Breast epithelium (tissue), 4 donors: ENCODE data around the gene ATP7A. TPM values are rescaled to one million over a fixed set of nuclear protein-coding genes. Genes with fewer than 3 reads are reported as not detected.

Source experiments
- DNase-seq, 2 donors: peaks; one replicate each; pipeline ENCODE4 v3.0.0-alpha.2; 2019; ENCODE audit warnings: low spot score in 2 of 2
- H3K27ac ChIP-seq, 2 donors: fragments of 200-600 bp; sonication (generic) in 1 of 2; one replicate each; pipeline ENCODE4 v1.5.1; 2016 to 2019; ENCODE audit warnings: mild to moderate bottlenecking in 1 of 2
- H3K27me3 ChIP-seq, 2 donors: fragments of 200-600 bp; sonication (generic) in 1 of 2; one replicate each; pipeline versions ENCODE4 v1.5.1 to v1.6.0; 2017 to 2019; ENCODE audit warnings: control low read depth in 1 of 2, mild to moderate bottlenecking in 1 of 2
- H3K36me3 ChIP-seq: fragments of 200-600 bp; one replicate; pipeline ENCODE4 v1.5.1; 2019
- H3K4me1 ChIP-seq, 2 donors: fragments of 200-600 bp; sonication (generic); one replicate each; pipeline ENCODE4 v1.5.1; 2016 to 2019; ENCODE audit warnings: control low read depth in 1 of 2
- H3K4me3 ChIP-seq, 3 donors: fragments of 200-600 bp; sonication (generic); 1 replicate in 2 of 3; 2 replicates in 1 of 3; pipeline ENCODE4 v1.5.1; 2016 to 2019; ENCODE audit warnings: mild to moderate bottlenecking in 3 of 3, moderate library complexity in 2 of 3
- H3K9me3 ChIP-seq, 2 donors: fragments of 200-600 bp; sonication (generic) in 1 of 2; one replicate each; pipeline ENCODE4 v1.5.1; 2016 to 2019; ENCODE audit warnings: control low read depth in 1 of 2
- POLR2A ChIP-seq: fragments of 450-650 bp; IDR thresholded peaks from one replicate; pipeline ENCODE4 v1.6.1; 2016; ENCODE audit warnings: antibody characterized with exemption, mild to moderate bottlenecking, moderate library complexity
- POLR2AphosphoS5 ChIP-seq, 3 donors: sonication (generic); formaldehyde crosslinking; IDR thresholded peaks; one replicate each; pipeline ENCODE4 v1.6.1; 2017; ENCODE audit warnings: antibody characterized with exemption in 3 of 3
- intact Hi-C: fragments of 100-400 bp; cut with DNase I; formaldehyde crosslinking; loops from one replicate; pipeline ENCODE4 v1.15.1; 2023; ENCODE audit warnings: low total_unique reads
- total RNA-seq, 3 donors: library from RNA; depleted of rRNA; stranded (reverse); fragments of >200 nt; gene quantifications; one replicate each; pipeline ENCODE4 v1.1.0, GENCODE V29; 2016
- TF ChIP-seq, protein P1 (sequence below), 3 donors: fragments of 450-650 bp; IDR thresholded peaks; one replicate each; pipeline ENCODE4 v1.5.1; 2016 to 2017; ENCODE audit warnings: antibody characterized with exemption in 3 of 3, mild to moderate bottlenecking in 3 of 3, moderate library complexity in 3 of 3

ATP7A gene
- total RNA-seq, 3 donors from 2014 or later = 9.4 to 23.7 (median 16.4) TPM

DNA sequence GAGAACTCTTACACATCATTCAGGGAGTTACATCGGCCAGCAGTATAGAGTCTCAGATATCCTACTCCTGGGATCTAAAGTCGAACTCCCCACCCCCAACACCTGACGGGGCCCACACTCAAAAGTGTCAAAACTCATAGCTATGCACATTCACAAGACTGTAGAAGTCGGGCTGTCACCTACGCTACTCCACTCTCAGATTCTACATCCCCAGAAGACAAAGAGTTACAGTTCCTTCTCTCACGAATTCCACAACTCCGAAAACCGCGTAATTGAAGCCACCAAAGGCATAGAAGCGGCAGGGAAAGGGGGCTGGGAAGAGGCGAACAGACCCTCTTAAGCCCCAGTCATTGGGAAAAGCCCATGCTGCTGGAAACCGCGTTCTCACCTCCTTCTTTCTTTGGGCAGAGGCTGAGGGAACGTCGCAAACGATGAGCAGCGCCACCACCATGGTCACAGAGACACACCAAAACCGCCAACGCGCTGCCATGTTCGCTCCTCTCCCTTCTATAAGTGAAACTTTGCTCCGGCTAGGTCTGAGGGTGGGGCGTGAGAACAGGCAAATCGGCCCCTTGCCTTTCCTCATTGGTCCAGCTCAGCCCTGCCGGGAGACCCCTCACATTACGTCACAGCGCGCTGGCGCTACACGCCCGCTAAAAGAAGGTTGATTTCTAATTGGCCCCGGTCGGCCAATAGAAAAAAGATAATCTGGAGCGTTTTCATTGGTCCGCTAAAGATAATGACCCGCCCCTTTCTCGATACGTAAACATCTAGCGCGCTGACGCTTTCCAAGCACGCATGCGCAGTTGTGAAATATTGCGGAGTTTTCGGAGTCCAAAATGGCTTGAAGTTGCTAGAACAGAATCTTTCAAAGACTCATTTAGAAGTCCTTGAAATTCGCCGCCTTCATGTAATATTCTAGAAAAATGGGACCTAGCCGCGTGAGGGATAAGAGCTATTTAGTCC is 15.3 kb upstream of the ATP7A start, which contains the start of gene MAGT1:
Gene MAGT1, minus strand, starts transcription at position 515 of the 966 bp plus-strand sequence. Its CDS starts 25 bp downstream, at position 490.
- H3K4me3 ChIP-seq = peak within 1 kb of the TSS; percentile 64 to 72 (median 64)
- H3K9me3 ChIP-seq = no peaks in the 10 kb centered on the region
- no peaks in the 10 kb centered on the region for H3K27me3 ChIP-seq
- no peaks in the 10 kb centered on the region for H3K4me1 ChIP-seq
- H3K36me3 ChIP-seq = no peaks in the 10 kb centered on the region
- H3K27ac ChIP-seq = peak within 1 kb of the TSS; percentile 92 to 95
- TF ChIP-seq POLR2AphosphoS5 (IDR thresholded peaks at IDR 0.05) (peak; percentile 67 to 93 (median 85)), POLR2A (peak; percentile 30)
- TF ChIP-seq, protein P1, sequence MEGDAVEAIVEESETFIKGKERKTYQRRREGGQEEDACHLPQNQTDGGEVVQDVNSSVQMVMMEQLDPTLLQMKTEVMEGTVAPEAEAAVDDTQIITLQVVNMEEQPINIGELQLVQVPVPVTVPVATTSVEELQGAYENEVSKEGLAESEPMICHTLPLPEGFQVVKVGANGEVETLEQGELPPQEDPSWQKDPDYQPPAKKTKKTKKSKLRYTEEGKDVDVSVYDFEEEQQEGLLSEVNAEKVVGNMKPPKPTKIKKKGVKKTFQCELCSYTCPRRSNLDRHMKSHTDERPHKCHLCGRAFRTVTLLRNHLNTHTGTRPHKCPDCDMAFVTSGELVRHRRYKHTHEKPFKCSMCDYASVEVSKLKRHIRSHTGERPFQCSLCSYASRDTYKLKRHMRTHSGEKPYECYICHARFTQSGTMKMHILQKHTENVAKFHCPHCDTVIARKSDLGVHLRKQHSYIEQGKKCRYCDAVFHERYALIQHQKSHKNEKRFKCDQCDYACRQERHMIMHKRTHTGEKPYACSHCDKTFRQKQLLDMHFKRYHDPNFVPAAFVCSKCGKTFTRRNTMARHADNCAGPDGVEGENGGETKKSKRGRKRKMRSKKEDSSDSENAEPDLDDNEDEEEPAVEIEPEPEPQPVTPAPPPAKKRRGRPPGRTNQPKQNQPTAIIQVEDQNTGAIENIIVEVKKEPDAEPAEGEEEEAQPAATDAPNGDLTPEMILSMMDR (IDR thresholded peaks at IDR 0.05) = no peak
- DNase-seq = peak; percentile 85 to 95
- intact Hi-C loops = no loop called here

DNA sequence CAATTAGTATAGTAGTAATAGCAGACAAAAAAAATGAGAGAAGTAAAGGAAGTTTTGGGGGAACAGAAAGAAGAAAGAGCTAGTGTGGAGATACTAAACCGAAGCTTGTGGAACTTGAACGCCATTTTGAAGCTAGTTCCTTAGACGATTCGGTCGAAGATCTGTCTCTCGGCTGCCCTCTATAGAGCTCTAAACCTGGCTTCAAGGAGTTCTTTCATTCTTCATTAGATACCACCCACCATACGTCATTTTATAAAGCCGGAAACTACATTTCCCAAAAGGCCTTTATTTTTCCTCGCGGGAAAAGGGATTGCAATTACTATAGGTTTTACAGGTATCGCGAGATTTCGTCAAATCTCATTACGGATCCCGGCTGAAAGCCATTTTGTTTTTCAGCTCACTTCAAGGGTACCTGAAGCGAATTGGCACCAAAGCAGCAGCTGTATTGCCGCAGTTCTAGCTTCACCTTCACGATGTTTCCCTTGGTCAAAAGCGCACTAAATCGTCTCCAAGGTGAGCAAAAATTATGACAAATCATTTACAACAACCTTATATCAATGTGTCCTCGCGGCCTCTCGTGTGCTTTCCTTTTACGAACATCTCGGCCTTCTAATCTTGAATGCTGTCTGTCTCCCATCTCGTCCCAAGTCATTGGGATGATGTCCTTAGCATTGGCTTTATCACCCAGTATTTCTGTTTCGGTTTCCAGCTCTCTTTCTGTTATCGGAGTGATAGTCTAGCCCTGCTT is 11.2 kb upstream of the ATP7A start, which contains the start of gene COX7B:
Gene COX7B, plus strand, starts transcription at position 388 of the 748 bp plus-strand sequence. Its CDS starts 86 bp downstream, at position 474.
- DNase-seq = peak in 1 of 2 donors; percentile 73
- no peaks in the 10 kb centered on the region for H3K36me3 ChIP-seq
- no peaks in the 10 kb centered on the region for H3K4me1 ChIP-seq
- TF ChIP-seq POLR2A (peak; percentile 49), POLR2AphosphoS5 (IDR thresholded peaks at IDR 0.05) (peak; percentile 44 to 94 (median 84))
- TF ChIP-seq, protein P1 (IDR thresholded peaks at IDR 0.05) = peak in 2 of 3 donors; percentile 23 to 25
- H3K4me3 ChIP-seq = peak within 1 kb of the TSS; percentile 52 to 72 (median 57)
- intact Hi-C loops = no loop called here
- H3K27ac ChIP-seq = peak within 1 kb of the TSS; percentile 85 to 89
- no peaks in the 10 kb centered on the region for H3K9me3 ChIP-seq
- no peaks in the 10 kb centered on the region for H3K27me3 ChIP-seq

DNA sequence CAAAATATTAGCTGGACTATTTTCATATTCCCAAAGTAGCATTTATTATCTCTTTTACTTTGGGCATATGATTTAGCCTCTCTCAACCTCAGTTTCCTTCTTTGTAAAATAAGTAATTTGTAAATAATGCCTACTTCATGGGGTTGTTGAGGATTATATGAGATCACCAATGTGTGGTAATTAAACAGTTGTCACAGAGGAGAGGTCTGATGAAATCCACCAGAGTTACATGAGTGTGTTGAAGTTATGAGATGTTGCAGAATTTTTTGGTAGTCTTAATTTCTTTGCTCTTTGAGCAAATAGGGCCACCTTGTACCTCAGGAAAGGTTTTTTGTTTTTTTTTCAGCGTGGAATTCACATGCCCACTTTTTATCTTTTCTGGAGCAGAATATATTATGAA is 9.8 kb upstream of the ATP7A start:
- TF ChIP-seq POLR2A (no peak), POLR2AphosphoS5 (IDR thresholded peaks at IDR 0.05) (no peak)
- TF ChIP-seq, protein P1 (IDR thresholded peaks at IDR 0.05) = no peak
- Histone ChIP-seq H3K9me3 (no peaks in the 10 kb centered on the region), H3K4me1 (no peaks in the 10 kb centered on the region), H3K27ac (peak overlapping the region; percentile 85 to 89), H3K36me3 (no peaks in the 10 kb centered on the region), H3K27me3 (no peaks in the 10 kb centered on the region), H3K4me3 (peak overlapping the region; percentile 52 to 72 (median 57))
- DNase-seq = no peak
- intact Hi-C loops = no loop called here

DNA sequence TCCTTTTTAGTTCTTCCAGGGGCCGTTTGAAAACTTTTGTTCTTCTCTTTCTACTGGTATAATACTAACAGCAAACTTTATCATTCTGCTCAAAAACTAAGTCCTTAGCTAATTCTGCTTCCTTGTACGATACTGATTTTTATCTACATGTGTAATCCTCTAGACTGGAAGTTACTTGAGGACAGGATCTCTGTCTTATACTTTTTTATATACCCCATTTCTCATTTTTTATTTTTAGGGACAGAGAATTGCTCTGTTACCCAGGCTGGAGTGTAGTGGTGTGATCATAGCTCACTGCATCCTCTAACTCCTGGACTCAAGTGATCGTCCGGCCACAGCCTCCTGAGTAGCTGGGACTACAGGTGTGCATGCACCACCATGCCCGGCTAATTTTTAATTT is 9.0 kb upstream of the ATP7A start:
- intact Hi-C loops = no loop called here
- Histone ChIP-seq H3K27ac (no peak overlapping the region), H3K9me3 (no peaks in the 10 kb centered on the region), H3K4me1 (no peaks in the 10 kb centered on the region), H3K4me3 (no peak overlapping the region), H3K27me3 (no peaks in the 10 kb centered on the region), H3K36me3 (no peaks in the 10 kb centered on the region)
- TF ChIP-seq POLR2A (no peak), POLR2AphosphoS5 (IDR thresholded peaks at IDR 0.05) (no peak)
- TF ChIP-seq, protein P1 (IDR thresholded peaks at IDR 0.05) = no peak
- no peak for DNase-seq
